ENCODE measurements around the gene DPYSL5.

Gene DPYSL5

DNA sequence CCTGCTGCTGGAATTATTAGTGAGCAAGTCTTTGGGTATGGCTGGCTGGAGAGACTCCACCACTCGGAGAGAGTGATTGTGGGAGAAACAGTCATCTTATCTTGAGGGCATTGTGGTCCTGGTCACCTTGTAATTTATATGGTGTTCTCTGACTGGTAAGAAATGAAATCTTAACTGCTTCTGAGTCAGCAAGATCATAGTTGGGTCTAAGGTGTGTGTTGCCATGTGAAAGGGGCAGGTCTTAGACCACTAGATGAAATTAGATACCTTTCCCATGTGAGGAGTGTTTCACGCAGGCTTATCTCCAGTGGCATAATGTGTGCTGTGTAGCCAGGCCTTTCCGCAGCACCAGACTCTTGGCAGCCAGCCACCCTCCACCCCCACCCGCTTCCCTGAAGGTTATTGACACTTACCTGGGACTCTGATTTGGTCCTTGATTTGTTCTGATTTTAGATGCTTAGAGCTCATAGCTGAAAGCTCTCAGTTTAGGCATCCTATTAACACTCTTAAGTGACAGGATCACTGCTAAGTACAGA is 130.2 kb downstream of the DPYSL5 start:
- no peak overlapping the region for H3K4me2 ChIP-seq (ENCODE audit: insufficient read depth, low read length)
- H3K4me1 ChIP-seq (ENCODE audit: insufficient read depth, low read length) = no peaks in the 10 kb centered on the region
- H3K27me3 ChIP-seq (ENCODE audit: insufficient read depth, low read length, poor library complexity) = peaks cover 35% of the 10 kb centered on the region
- H4K20me1 ChIP-seq (ENCODE audit: insufficient read depth, low read length) = no peaks in the 10 kb centered on the region
- ATAC-seq (ENCODE audit: insufficient read depth, low read depth) (no peak), DNase-seq (no peak)
- H3K9me3 ChIP-seq (ENCODE audit: insufficient read depth, low read length, severe bottlenecking) = no peaks in the 10 kb centered on the region
- H2AFZ ChIP-seq (ENCODE audit: low read depth, low read length) = no peak overlapping the region
- H3K27ac ChIP-seq (ENCODE audit: low read length) = no peak overlapping the region
- no peak overlapping the region for H3K9ac ChIP-seq (ENCODE audit: low read depth, low read length)
- TF ChIP-seq EZH2 (IDR thresholded peaks at IDR 0.05; ENCODE audit: borderline replicate concordance, low read depth, low read length, severe bottlenecking) = no peak
- TF ChIP-seq, protein P1, sequence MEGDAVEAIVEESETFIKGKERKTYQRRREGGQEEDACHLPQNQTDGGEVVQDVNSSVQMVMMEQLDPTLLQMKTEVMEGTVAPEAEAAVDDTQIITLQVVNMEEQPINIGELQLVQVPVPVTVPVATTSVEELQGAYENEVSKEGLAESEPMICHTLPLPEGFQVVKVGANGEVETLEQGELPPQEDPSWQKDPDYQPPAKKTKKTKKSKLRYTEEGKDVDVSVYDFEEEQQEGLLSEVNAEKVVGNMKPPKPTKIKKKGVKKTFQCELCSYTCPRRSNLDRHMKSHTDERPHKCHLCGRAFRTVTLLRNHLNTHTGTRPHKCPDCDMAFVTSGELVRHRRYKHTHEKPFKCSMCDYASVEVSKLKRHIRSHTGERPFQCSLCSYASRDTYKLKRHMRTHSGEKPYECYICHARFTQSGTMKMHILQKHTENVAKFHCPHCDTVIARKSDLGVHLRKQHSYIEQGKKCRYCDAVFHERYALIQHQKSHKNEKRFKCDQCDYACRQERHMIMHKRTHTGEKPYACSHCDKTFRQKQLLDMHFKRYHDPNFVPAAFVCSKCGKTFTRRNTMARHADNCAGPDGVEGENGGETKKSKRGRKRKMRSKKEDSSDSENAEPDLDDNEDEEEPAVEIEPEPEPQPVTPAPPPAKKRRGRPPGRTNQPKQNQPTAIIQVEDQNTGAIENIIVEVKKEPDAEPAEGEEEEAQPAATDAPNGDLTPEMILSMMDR (IDR thresholded peaks at IDR 0.05; ENCODE audit: borderline replicate concordance, extremely low read depth, low read length, poor library complexity, severe bottlenecking) = no peak
- no peaks in the 10 kb centered on the region for H3K79me2 ChIP-seq (ENCODE audit: insufficient read depth, low read length)
- H3K36me3 ChIP-seq (ENCODE audit: insufficient read depth, low read length) = no peaks in the 10 kb centered on the region
- H3K4me3 ChIP-seq (ENCODE audit: low read depth in 1 of 2, low read length in 2 of 2) = no peak overlapping the region

- no peak overlapping the region for H3K27ac ChIP-seq (ENCODE audit: low read length)
- H3K36me3 ChIP-seq (ENCODE audit: insufficient read depth, low read length) = no peaks in the 10 kb centered on the region
- ATAC-seq (ENCODE audit: insufficient read depth, low read depth) (no peak), DNase-seq (no peak)
- peaks cover 35% of the 10 kb centered on the region for H3K27me3 ChIP-seq (ENCODE audit: insufficient read depth, low read length, poor library complexity)
- no peaks in the 10 kb centered on the region for H4K20me1 ChIP-seq (ENCODE audit: insufficient read depth, low read length)
- no peaks in the 10 kb centered on the region for H3K79me2 ChIP-seq (ENCODE audit: insufficient read depth, low read length)
- no peak overlapping the region for H3K4me3 ChIP-seq (ENCODE audit: low read depth in 1 of 2, low read length in 2 of 2)
- TF ChIP-seq EZH2 (IDR thresholded peaks at IDR 0.05; ENCODE audit: borderline replicate concordance, low read depth, low read length, severe bottlenecking) = no peak
- TF ChIP-seq, protein P1 (IDR thresholded peaks at IDR 0.05; ENCODE audit: borderline replicate concordance, extremely low read depth, low read length, poor library complexity, severe bottlenecking) = no peak
- H3K9me3 ChIP-seq (ENCODE audit: insufficient read depth, low read length, severe bottlenecking) = no peaks in the 10 kb centered on the region
- H3K4me1 ChIP-seq (ENCODE audit: insufficient read depth, low read length) = no peaks in the 10 kb centered on the region
- no peak overlapping the region for H3K9ac ChIP-seq (ENCODE audit: low read depth, low read length)
- no peak overlapping the region for H2AFZ ChIP-seq (ENCODE audit: low read depth, low read length)
- H3K4me2 ChIP-seq (ENCODE audit: insufficient read depth, low read length) = no peak overlapping the region
These were observed 131.8 kb downstream of the DPYSL5 start for GRCh38 chr2:26979741-26980140.

DNA sequence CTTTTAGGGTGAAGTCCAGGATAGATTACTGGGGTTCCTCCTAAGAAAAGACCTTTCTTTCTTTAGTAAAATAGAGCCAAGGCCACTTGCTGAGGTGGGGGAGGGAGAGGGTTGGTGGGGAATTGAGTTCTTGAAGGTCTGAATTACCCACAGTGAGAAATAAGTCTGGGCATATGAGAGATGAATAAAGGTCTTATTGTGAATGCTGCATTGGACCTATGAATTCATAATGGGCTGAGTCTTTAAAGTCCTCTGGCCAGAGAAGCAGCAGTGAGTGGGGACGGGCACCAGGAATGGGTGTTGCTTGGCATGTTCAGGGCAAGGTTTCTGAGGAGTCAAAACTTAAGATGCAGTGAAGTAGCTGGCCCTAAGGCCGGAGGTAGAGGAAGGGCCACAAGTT is 133.0 kb downstream of the DPYSL5 start:
- no peak for ATAC-seq (ENCODE audit: insufficient read depth, low read depth)
- TF ChIP-seq, protein P1 (IDR thresholded peaks at IDR 0.05; ENCODE audit: borderline replicate concordance, extremely low read depth, low read length, poor library complexity, severe bottlenecking) = no peak
- no peak for TF ChIP-seq EZH2 (IDR thresholded peaks at IDR 0.05; ENCODE audit: borderline replicate concordance, low read depth, low read length, severe bottlenecking)
- no peak overlapping the region for H3K27ac ChIP-seq (ENCODE audit: low read length)

More for the DNA sequence above, 133.0 kb downstream of the DPYSL5 start:
- Histone ChIP-seq H3K9ac (ENCODE audit: low read depth, low read length) (no peak overlapping the region), H3K9me3 (ENCODE audit: insufficient read depth, low read length, severe bottlenecking) (no peaks in the 10 kb centered on the region), H2AFZ (ENCODE audit: low read depth, low read length) (no peak overlapping the region), H3K27me3 (ENCODE audit: insufficient read depth, low read length, poor library complexity) (peaks cover 34% of the 10 kb centered on the region), H3K36me3 (ENCODE audit: insufficient read depth, low read length) (no peaks in the 10 kb centered on the region), H4K20me1 (ENCODE audit: insufficient read depth, low read length) (no peaks in the 10 kb centered on the region), H3K79me2 (ENCODE audit: insufficient read depth, low read length) (no peaks in the 10 kb centered on the region), H3K4me3 (ENCODE audit: low read depth in 1 of 2, low read length in 2 of 2) (no peak overlapping the region), H3K4me1 (ENCODE audit: insufficient read depth, low read length) (no peaks in the 10 kb centered on the region), H3K4me2 (ENCODE audit: insufficient read depth, low read length) (no peak overlapping the region)
- DNase-seq = no peak

Measured in DND-41 (cell line).